PFSK-1 (cell line): Measurements from ENCODE around the gene TMPRSS11B.

Source experiments
- POLR2AphosphoS5 ChIP-seq: IDR thresholded peaks from 2 replicates; pipeline ENCODE4 v1.6.1; 2012; ENCODE audit warnings: low read depth, mild to moderate bottlenecking, control low read depth, low read length, moderate library complexity
- SIN3A ChIP-seq: IDR thresholded peaks from 2 replicates; pipeline ENCODE4 v1.6.1; 2012; ENCODE audit warnings: mild to moderate bottlenecking, low read length, moderate library complexity, borderline replicate concordance; ENCODE audit not compliant: insufficient read depth
- TF ChIP-seq, protein P1 (sequence below), 2 experiments: IDR thresholded peaks; 2 replicates each; pipeline versions ENCODE4 v1.6.1 to v1.8.0; 2011 to 2012; ENCODE audit warnings: low read depth in 2 of 2, low read length in 2 of 2, control low read depth in 1 of 2, inconsistent platforms in 1 of 2, mild to moderate bottlenecking in 1 of 2, moderate library complexity in 1 of 2; ENCODE audit not compliant: insufficient read depth in 1 of 2

DNA sequence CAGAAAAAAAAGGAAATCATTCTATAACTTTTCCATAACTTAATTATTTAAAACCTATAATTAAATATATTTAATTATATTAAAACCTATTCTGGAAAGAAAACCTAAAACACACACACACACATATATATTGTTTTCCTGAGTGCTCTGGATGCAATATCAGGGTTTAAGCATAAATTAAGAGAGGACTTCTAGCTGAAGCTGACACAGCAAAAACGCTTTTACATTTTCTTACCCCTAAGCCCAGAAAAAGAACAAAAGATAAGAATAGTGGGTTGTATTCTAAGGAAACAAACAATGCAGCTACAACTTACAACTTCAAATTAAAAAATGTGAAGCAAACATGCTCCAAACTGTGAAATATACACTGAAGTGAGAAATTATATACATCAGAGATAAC is 52.3 kb downstream of the TMPRSS11B start:
- TF ChIP-seq, protein P1, sequence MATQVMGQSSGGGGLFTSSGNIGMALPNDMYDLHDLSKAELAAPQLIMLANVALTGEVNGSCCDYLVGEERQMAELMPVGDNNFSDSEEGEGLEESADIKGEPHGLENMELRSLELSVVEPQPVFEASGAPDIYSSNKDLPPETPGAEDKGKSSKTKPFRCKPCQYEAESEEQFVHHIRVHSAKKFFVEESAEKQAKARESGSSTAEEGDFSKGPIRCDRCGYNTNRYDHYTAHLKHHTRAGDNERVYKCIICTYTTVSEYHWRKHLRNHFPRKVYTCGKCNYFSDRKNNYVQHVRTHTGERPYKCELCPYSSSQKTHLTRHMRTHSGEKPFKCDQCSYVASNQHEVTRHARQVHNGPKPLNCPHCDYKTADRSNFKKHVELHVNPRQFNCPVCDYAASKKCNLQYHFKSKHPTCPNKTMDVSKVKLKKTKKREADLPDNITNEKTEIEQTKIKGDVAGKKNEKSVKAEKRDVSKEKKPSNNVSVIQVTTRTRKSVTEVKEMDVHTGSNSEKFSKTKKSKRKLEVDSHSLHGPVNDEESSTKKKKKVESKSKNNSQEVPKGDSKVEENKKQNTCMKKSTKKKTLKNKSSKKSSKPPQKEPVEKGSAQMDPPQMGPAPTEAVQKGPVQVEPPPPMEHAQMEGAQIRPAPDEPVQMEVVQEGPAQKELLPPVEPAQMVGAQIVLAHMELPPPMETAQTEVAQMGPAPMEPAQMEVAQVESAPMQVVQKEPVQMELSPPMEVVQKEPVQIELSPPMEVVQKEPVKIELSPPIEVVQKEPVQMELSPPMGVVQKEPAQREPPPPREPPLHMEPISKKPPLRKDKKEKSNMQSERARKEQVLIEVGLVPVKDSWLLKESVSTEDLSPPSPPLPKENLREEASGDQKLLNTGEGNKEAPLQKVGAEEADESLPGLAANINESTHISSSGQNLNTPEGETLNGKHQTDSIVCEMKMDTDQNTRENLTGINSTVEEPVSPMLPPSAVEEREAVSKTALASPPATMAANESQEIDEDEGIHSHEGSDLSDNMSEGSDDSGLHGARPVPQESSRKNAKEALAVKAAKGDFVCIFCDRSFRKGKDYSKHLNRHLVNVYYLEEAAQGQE (IDR thresholded peaks at IDR 0.05; ENCODE audit: insufficient read depth in 1 of 2, low read depth in 2 of 2, low read length in 2 of 2): no peak
- TF ChIP-seq POLR2AphosphoS5: no peak
- TF ChIP-seq SIN3A: no peak
